ENCODE measurements around the gene MPDZ. TPM values are rescaled to one million over a fixed set of nuclear protein-coding genes. Genes with fewer than 3 reads are reported as not detected.
A peak's percentile ranks its signal among the peaks of the same experiment; 100 is the strongest.

Gene MPDZ
- polyA plus RNA-seq, 2 of the 4 experiments (the other 2 are of a cell fraction): 19.5 to 36.4 TPM

- H3K4me1 ChIP-seq: peaks cover 30% of the 10 kb centered on the region
- H3K27ac ChIP-seq: peak overlapping the region in 1 of 2 experiments; percentile 37; a peak in 1 of 6 replicates
- TF ChIP-seq FOSL2 (IDR thresholded peaks at IDR 0.05) (no peak), FOSL2 (CRISPR knock-in tag; IDR thresholded peaks at IDR 0.05) (no peak), CHD2 (IDR thresholded peaks at IDR 0.05; ENCODE audit: low read length, partially characterized antibody) (no peak), E2F6 (IDR thresholded peaks at IDR 0.05; ENCODE audit: borderline replicate concordance, low read depth) (no peak), RFX5 (IDR thresholded peaks at IDR 0.05) (no peak), NPAS2 (CRISPR knock-in tag; IDR thresholded peaks at IDR 0.05; ENCODE audit: borderline replicate concordance) (no peak), BHLHE40 (IDR thresholded peaks at IDR 0.05; ENCODE audit: low read depth, low read length) (no peak), USF2 (IDR thresholded peaks at IDR 0.05) (no peak), SREBF2 (IDR thresholded peaks at IDR 0.05) (no peak), RAD21 (conservative IDR thresholded peaks at IDR 0.05 in 1 of 2, IDR thresholded peaks at IDR 0.05 in 1 of 2) (no peak), FOXS1 (CRISPR knock-in tag; IDR thresholded peaks at IDR 0.05) (no peak), ATOH8 (CRISPR knock-in tag; IDR thresholded peaks at IDR 0.05; ENCODE audit: low read depth) (no peak), REST (IDR thresholded peaks at IDR 0.05) (no peak), CEBPB (IDR thresholded peaks at IDR 0.05) (no peak), BCL3 (IDR thresholded peaks at IDR 0.05) (no peak), ESRRA (IDR thresholded peaks at IDR 0.05; ENCODE audit: borderline replicate concordance, low read length) (no peak), KDM5A (IDR thresholded peaks at IDR 0.05) (no peak), PHF8 (IDR thresholded peaks at IDR 0.05; ENCODE audit: borderline replicate concordance, low read depth) (no peak), MAZ (IDR thresholded peaks at IDR 0.05; ENCODE audit: borderline replicate concordance, low read depth, low read length) (no peak), HDAC2 (IDR thresholded peaks at IDR 0.05) (no peak)
- H3K9me3 ChIP-seq: no peaks in the 10 kb centered on the region
- WGBS (ENCODE audit: missing lambda C conversion rate): 87% methylated on average over 5 of the region's 5 CpGs
- no peak overlapping the region for H3K4me3 ChIP-seq
- ATAC-seq: no peak
- ChIA-PET CTCF (interaction anchor here (0.6 kb wide), 1 partner anchor 1001 kb away, joined by 3 read pairs; no protein-coding TSS in a partner anchor), POLR2A (no interaction called here)
- H3K4me2 ChIP-seq: no peak overlapping the region; the same call in 2 of the 3 replicates
- no peak for DNase-seq (ENCODE audit: low read depth in 1 of 2, low spot score in 1 of 2)
- peak; percentile 13 for FAIRE-seq
Observed at GRCh38 chr9:13140843-13141592, 138.5 kb downstream of the MPDZ start.

Data from A549 (cell line).